Left hindlimb (tissue), 1 donor: ENCODE results near the gene CACNA1G.

Source experiments
- DNase-seq: peaks from one replicate; pipeline ENCODE4 v3.0.0-alpha.2; 2018

Gene CACNA1G

GRCh38 chr17:50570032-50570431 lies 9.5 kb downstream of the CACNA1G start:
- DNase-seq = no peak

- DNase-seq = no peak
Observed at GRCh38 chr17:50570528-50570927, 10.0 kb downstream of the CACNA1G start.

- no peak for DNase-seq
Observed at GRCh38 chr17:50571681-50572080, 11.2 kb downstream of the CACNA1G start.

- no peak for DNase-seq
Observed at GRCh38 chr17:50572541-50572940, 12.0 kb downstream of the CACNA1G start.

- DNase-seq = no peak
Observed at GRCh38 chr17:50573866-50574611, 13.5 kb downstream of the CACNA1G start.

- no peak for DNase-seq
Observed at GRCh38 chr17:50575581-50576210, 15.2 kb downstream of the CACNA1G start.

- no peak for DNase-seq
Observed at GRCh38 chr17:50576864-50577263, 16.3 kb downstream of the CACNA1G start.

- DNase-seq = no peak
Observed at GRCh38 chr17:50577451-50577954, 17.0 kb downstream of the CACNA1G start.

GRCh38 chr17:50578173-50578572 lies 17.7 kb downstream of the CACNA1G start:
- DNase-seq = no peak

- no peak for DNase-seq
Observed at GRCh38 chr17:50579399-50579798, 18.9 kb downstream of the CACNA1G start.

- DNase-seq = no peak
Observed at GRCh38 chr17:50580646-50581045, 20.1 kb downstream of the CACNA1G start.

GRCh38 chr17:50581316-50581715 lies 20.8 kb downstream of the CACNA1G start:
- no peak for DNase-seq

GRCh38 chr17:50582741-50583140 lies 22.2 kb downstream of the CACNA1G start:
- DNase-seq = no peak

- no peak for DNase-seq
Observed at GRCh38 chr17:50583641-50584040, 23.1 kb downstream of the CACNA1G start.

- no peak for DNase-seq
Observed at GRCh38 chr17:50584116-50584515, 23.6 kb downstream of the CACNA1G start.

- no peak for DNase-seq
Observed at GRCh38 chr17:50584749-50585148, 24.2 kb downstream of the CACNA1G start.

- DNase-seq = no peak
Observed at GRCh38 chr17:50585346-50585745, 24.8 kb downstream of the CACNA1G start.

- no peak for DNase-seq
Observed at GRCh38 chr17:50585891-50586290, 25.4 kb downstream of the CACNA1G start.

GRCh38 chr17:50586421-50587247 lies 26.1 kb downstream of the CACNA1G start:
- DNase-seq = no peak

- DNase-seq = no peak
Observed at GRCh38 chr17:50587571-50587970, 27.1 kb downstream of the CACNA1G start.

- no peak for DNase-seq
Observed at GRCh38 chr17:50588391-50589049, 28.0 kb downstream of the CACNA1G start.

- DNase-seq = no peak
Observed at GRCh38 chr17:50589095-50589705, 28.7 kb downstream of the CACNA1G start.
